GM12865 (cell line): ENCODE measurements around the gene PUM1.
A peak's percentile ranks its signal among the peaks of the same experiment; 100 is the strongest.
"Not testable (repeated sequence)": the region's sequence is repeated elsewhere in the genome, so short reads cannot be mapped to it uniquely, and the experiment has no call there.

Experiments used
- DNase-seq: peaks from one replicate; pipeline ENCODE4 v3.0.0; 2010; ENCODE audit warnings: low read depth
- H3K4me3 ChIP-seq: 2 replicates; pipeline ENCODE4 v1.5.1; 2011; ENCODE audit warnings: mild to moderate bottlenecking, low read depth, low read length, control low read depth
- TF ChIP-seq, protein P1 (sequence below): IDR thresholded peaks from 2 replicates; pipeline ENCODE4 v1.5.1; 2011; ENCODE audit warnings: low read length, control low read depth, low read depth, inconsistent platforms; ENCODE audit not compliant: insufficient read depth; ENCODE audit errors: missing control alignments

The PUM1 gene

DNA sequence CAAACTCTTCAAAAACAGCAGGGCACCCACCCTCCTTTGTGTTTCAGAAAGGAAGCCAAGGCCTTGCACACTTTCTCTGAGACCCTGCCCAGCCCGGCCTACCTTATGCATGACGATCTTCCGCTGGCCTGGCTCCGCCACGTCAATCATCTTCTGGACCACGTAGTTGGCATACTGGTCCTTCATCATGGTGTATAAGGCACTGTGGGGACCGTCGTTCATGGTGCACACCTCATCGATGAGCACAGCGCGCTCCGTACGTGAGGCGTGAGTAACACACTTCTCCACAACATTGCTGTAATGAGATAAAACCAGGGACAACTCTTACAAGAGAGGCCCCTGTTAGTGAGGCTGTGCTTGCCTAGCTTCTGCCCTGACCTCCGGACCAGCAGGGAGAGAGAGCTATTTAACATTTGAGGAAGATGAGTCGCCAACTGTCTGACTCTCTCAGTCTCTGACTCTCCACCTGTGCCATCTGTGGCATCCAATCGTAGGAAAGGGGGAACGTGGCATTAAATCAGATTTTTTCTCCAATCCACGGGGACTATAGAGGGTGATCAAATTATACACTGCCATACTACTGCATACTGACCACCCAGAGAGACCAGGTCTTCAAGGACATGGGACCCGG, 128.9 kb downstream of the PUM1 start:
- no peak overlapping the region for H3K4me3 ChIP-seq
- DNase-seq, result no peak
- TF ChIP-seq, protein P1, sequence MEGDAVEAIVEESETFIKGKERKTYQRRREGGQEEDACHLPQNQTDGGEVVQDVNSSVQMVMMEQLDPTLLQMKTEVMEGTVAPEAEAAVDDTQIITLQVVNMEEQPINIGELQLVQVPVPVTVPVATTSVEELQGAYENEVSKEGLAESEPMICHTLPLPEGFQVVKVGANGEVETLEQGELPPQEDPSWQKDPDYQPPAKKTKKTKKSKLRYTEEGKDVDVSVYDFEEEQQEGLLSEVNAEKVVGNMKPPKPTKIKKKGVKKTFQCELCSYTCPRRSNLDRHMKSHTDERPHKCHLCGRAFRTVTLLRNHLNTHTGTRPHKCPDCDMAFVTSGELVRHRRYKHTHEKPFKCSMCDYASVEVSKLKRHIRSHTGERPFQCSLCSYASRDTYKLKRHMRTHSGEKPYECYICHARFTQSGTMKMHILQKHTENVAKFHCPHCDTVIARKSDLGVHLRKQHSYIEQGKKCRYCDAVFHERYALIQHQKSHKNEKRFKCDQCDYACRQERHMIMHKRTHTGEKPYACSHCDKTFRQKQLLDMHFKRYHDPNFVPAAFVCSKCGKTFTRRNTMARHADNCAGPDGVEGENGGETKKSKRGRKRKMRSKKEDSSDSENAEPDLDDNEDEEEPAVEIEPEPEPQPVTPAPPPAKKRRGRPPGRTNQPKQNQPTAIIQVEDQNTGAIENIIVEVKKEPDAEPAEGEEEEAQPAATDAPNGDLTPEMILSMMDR, result no peak

DNA sequence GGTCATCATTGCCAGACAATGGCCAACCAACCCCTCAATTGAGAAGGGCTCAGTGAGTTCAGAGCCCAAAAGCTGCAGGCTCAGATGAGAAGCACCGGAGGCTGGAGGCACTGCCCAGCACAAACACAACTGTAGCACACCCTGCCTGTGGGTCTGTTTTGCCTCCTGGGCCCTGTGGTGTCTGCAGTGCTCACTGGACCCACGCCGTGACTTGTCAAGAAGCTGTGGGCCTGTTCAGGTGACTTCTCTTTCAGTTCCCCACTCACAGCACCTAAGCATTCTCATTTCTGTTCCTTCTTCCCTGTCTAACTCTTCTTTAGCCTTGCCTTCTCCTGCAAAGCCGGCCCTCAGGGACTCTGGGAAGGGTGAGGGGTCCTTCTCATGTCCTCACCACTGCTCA, 129.8 kb downstream of the PUM1 start:
- DNase-seq, H3K4me3 ChIP-seq: not testable (repeated sequence)

DNA sequence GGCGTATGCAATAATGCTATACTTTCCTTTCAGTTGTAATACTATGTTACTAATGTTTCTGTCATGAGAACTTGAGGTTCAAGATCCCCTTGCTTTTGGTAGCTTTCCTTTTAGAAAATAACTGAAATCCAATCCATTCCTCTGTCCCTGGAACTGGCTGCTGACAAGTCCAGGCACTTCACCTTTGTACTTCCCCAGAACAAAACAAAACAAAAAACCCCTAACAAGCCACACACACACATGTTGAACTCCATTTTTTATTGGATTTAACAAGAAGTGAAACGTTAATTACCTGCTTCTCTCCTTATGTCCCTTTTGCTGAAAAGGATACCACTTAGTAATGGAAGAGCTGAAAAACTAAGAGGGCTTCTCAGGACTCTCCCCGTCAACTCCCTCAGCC, 130.9 kb downstream of the PUM1 start:
- DNase-seq, result no peak
- TF ChIP-seq, protein P1, result no peak
- no peak overlapping the region for H3K4me3 ChIP-seq

DNA sequence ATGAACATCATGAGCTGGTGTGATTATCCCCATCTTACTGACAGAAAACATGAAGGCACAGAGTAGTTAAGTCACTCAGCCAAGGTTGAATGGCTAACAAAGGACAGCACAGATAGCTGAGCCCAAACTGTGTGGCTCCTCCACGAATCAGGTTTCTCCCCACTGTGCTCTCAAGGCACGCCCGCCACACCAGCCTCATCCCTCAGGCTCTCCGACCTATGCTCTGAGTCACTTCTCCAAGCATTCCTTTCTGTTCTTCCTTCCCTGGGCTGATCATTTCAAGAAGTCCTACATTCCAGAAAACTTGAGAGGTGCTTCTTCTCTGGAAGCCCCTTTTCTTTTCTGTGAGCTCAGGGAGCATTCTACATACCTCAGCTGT, 131.7 kb downstream of the PUM1 start:
- TF ChIP-seq, protein P1, result no peak
- DNase-seq, result no peak
- H3K4me3 ChIP-seq, result no peak overlapping the region

- TF ChIP-seq, protein P1, result no peak
- H3K4me3 ChIP-seq, result no peak overlapping the region
- DNase-seq, result no peak
Observed at GRCh38 chr1:30930631-30931173, 134.8 kb downstream of the PUM1 start.

GRCh38 chr1:30929944-30930525, 135.5 kb downstream of the PUM1 start:
- DNase-seq, result no peak
- no peak overlapping the region for H3K4me3 ChIP-seq
- TF ChIP-seq, protein P1, result no peak

GRCh38 chr1:30929135-30929889, 136.2 kb downstream of the PUM1 start:
- DNase-seq, result peak; percentile 52
- TF ChIP-seq, protein P1, result peak; percentile 72
- no peak overlapping the region for H3K4me3 ChIP-seq
